GM21515 (cell line): ENCODE data around the gene MGRN1.
"Not testable (repeated sequence)": the region's sequence is repeated elsewhere in the genome, so short reads cannot be mapped to it uniquely, and the experiment has no call there.

Experiments
- ATAC-seq: cut with Tn5 transposase; IDR thresholded peaks from one replicate; pipeline ENCODE4 v1.9.1; 2021; ENCODE audit not compliant: unreplicated experiment

Gene MGRN1

GRCh38 chr16:4649744-4650442 is 25.3 kb downstream of the MGRN1 start:
- ATAC-seq, result no peak

- ATAC-seq, result not testable (repeated sequence)
These were observed 25.9 kb downstream of the MGRN1 start for GRCh38 chr16:4650443-4651074.

DNA sequence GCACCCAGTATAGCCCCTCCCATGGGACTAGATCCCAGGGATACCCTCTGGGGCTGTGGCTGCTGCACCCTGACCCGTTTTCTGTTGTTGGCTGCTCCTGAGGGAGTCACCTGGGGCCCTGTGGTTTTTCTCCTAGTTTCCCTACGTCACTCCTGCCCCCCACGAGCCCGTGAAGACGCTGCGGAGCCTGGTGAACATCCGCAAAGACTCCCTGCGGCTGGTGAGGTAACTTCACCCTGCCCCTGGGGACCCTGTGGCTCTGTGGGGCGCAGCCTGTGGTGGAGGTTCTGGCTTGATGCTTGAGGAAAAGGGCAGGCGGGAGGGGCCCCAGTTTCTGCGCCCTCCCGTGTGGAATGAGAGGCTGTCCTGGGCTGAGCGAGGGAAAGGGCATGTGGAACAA is 27.2 kb downstream of the MGRN1 start:
- no peak for ATAC-seq

DNA sequence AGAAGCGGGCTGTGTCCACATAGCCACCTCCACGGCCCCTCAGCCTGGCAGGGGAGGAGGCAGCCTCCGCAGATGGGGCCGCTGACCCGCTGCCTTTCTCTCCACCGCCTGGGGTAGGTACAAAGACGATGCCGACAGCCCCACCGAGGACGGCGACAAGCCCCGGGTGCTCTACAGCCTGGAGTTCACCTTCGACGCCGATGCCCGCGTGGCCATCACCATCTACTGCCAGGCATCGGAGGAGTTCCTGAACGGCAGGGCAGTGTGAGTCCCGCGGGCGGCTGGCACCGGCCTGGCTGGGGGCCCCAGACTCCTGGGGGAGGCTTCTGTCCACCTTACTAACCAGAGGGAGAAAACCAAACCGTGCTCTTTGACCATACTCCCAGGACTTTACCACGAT is 27.9 kb downstream of the MGRN1 start:
- ATAC-seq, result no peak

- ATAC-seq, result no peak
These were observed 29.7 kb downstream of the MGRN1 start for GRCh38 chr16:4654011-4654963.

DNA sequence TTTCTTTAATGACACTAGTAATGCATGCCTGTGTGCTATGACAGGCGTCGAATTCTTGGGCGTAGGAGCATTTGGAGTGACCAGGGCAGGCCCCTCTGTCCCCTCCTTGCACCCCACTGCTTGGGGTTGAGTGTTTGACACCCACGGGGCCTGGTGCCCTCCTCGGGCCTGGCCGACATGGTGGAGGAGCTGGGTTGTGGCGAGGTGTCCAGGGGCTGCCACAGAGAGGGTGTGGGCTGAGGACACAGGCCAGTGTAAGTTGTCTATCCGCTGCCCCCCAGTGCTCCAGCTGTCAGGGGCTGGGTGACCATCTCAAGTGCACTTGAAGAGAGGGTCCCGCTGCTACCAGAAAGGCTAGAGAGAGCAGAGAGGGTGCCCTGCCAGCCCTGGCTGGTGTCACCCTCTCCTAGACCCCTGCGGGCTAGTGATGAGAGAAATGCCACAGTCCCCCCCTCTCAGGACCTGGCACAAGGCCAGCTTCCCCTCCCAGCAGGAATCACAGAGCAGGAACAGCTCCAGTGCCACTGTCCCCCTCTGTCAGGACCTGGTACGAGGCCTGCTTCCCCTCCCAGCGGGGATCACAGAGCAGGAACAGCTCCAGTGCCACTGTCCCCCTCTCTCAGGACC is 30.5 kb downstream of the MGRN1 start:
- ATAC-seq, result no peak

DNA sequence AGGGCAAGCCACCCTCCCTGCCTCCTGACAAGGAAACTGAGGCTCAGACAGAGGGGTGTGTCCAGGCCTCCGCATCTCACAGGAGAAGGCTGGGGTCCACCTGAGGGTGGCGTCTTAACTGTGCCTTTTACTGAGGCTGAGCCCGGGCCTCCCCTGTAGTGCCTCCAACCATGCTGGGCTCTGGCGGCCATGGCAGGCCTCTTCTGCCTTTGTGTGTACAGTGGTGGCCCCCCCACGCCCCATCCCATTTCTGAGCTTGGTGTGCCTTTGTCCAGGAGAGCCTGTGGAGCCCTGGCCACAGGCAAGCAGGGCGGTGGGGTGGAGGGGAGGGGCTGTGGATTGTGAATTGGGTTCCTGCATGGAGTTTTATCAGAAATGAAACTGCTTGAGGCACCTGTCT is 31.2 kb downstream of the MGRN1 start:
- ATAC-seq, result no peak

GRCh38 chr16:4656221-4656620 is 31.6 kb downstream of the MGRN1 start:
- no peak for ATAC-seq

DNA sequence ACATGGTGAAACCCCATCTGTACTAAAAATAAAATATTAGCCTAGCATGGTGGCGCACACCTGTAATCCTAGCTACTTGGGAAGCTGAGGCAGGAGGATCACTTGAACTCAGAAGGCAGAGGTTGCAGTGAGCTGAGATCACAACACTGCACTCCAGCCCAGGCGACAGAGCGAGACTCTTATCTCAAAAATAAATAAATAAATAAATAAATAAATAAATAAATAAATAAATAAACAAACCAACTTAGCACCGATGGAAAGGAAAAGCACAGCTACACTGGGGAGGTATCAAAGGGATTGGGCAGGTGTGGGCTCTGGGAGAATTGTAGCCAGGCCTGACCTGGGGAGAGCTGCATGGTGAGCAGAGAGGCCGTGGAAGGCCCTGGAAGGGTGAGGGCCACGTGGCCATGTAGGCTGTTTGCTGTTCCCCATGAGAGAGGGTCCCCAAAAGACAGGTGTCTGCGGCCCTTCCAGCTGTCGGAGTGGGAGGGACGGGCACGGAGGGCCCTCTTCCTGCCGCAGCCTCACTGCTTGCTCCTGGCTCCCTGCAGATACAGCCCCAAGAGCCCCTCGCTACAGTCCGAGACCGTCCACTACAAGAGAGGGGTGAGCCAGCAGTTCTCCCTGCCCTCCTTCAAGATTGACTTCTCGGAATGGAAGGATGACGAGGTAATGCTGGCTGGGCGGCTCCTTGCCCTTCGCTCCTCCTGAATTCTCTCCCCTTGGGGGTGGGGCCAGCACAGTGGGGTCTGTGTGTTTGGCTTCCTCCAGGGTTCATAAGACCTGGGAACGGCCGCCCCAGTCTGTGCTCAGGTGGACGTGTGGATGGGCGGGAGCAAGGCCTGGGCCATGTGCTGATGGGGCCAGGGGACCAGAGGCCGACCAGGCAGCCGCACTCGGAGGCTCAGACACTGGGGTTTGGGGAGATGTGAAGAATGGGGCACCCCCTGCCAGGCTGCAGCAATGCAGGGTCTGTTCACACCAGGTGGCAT is 32.4 kb downstream of the MGRN1 start:
- ATAC-seq, result no peak

- no peak for ATAC-seq
These were observed 35.0 kb downstream of the MGRN1 start for GRCh38 chr16:4659363-4660353.

- no peak for ATAC-seq
These were observed 35.9 kb downstream of the MGRN1 start for GRCh38 chr16:4660454-4661007.

DNA sequence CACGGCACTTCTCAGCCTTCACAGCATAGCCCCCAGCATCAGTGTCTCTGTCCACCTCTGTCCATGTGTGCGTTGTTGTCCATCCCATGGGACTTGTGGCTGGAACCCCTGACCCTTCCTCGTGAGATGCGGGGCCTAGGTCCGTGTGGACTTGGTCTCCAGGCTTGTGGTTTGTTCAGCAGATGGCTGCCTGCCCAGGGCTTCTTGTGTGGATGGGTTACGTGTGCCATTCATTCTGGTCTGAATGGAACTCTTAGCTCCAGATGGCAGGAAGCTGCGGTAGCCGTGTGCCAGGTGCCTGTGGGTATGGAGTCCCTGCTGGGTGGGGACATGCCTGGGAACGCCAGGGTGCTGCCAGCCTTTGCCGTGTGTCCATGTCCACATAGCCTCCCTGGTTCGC is 37.0 kb downstream of the MGRN1 start:
- ATAC-seq, result no peak

GRCh38 chr16:4663465-4663776 is 38.8 kb downstream of the MGRN1 start:
- ATAC-seq, result no peak

GRCh38 chr16:4663777-4664465 is 39.3 kb downstream of the MGRN1 start:
- ATAC-seq, result no peak

- no peak for ATAC-seq
These were observed 40.2 kb downstream of the MGRN1 start for GRCh38 chr16:4664538-4665418.

- no peak for ATAC-seq
These were observed 42.0 kb downstream of the MGRN1 start for GRCh38 chr16:4666537-4667202.
